SK-N-SH (cell line): ENCODE results near the gene DHDDS. TPM values are rescaled to one million over a fixed set of nuclear protein-coding genes. Genes with fewer than 3 reads are reported as not detected.

Source experiments
- CHD2 ChIP-seq: fragments of 150-350 bp; IDR thresholded peaks from 2 replicates; pipeline ENCODE4 v1.6.1; 2018; ENCODE audit warnings: low read length; ENCODE audit not compliant: partially characterized antibody
- polyA plus RNA-seq, 3 experiments: library from polyadenylated mRNA; depleted of rRNA; stranded (reverse); fragments of >200 nt; gene quantifications; 2 replicates each; pipeline ENCODE4 v1.2.3, GENCODE V29; 2012
- TF ChIP-seq, protein P1 (sequence below): IDR thresholded peaks from 2 replicates; pipeline ENCODE4 v1.4.0; 2012; ENCODE audit warnings: low read depth, borderline replicate concordance

The DHDDS gene
- polyA plus RNA-seq, 1 of the 3 experiments (the other 2 are of a cell fraction): 25.0 TPM

- TF ChIP-seq, protein P1, sequence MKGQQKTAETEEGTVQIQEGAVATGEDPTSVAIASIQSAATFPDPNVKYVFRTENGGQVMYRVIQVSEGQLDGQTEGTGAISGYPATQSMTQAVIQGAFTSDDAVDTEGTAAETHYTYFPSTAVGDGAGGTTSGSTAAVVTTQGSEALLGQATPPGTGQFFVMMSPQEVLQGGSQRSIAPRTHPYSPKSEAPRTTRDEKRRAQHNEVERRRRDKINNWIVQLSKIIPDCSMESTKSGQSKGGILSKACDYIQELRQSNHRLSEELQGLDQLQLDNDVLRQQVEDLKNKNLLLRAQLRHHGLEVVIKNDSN: no peak
- TF ChIP-seq CHD2: no peak
Observed at GRCh38 chr1:26520339-26520738, 88.2 kb downstream of the DHDDS start (continued).

Other genes with a start within 250 kb of the DHDDS start
- not detected in 2 replicates for gene CATSPER4, start 241.7 kb upstream of the DHDDS start, polyA plus RNA-seq (2012; rRNA removed)
- 12.1 and 16.6 TPM in 2 replicates for gene CEP85, start 198.1 kb upstream of the DHDDS start, polyA plus RNA-seq (2012; rRNA removed)
- 131 and 202 TPM in 2 replicates for gene SH3BGRL3, start 152.2 kb upstream of the DHDDS start, polyA plus RNA-seq (2012; rRNA removed)
- gene UBXN11, start 125.7 kb upstream of the DHDDS start, polyA plus RNA-seq (2012; rRNA removed): 30.6 and 35.3 TPM in 2 replicates
- not detected in 2 replicates for gene CD52, start 114.4 kb upstream of the DHDDS start, polyA plus RNA-seq (2012; rRNA removed)
- 0.08 and 0.49 TPM in 2 replicates for gene CRYBG2, start 78.2 kb upstream of the DHDDS start, polyA plus RNA-seq (2012; rRNA removed)
- gene ZNF683, start 59.6 kb upstream of the DHDDS start, polyA plus RNA-seq (2012; rRNA removed): not detected in 2 replicates
- not detected in 2 replicates for gene LIN28A, start 21.5 kb upstream of the DHDDS start, polyA plus RNA-seq (2012; rRNA removed)
- 343 and 644 TPM in 2 replicates for gene HMGN2, start 40.1 kb downstream of the DHDDS start, polyA plus RNA-seq (2012; rRNA removed)
- gene RPS6KA1, start 97.4 kb downstream of the DHDDS start, polyA plus RNA-seq (2012; rRNA removed): 8.3 and 9.7 TPM in 2 replicates